H1 (cell line): ENCODE data around the gene GNA12. TPM values are rescaled to one million over a fixed set of nuclear protein-coding genes. Genes with fewer than 3 reads are reported as not detected.

ENCODE experiments used
- CTCF ChIA-PET: fragments of 300-600 bp; sonication (Branson Sonifier 250); formaldehyde crosslinking; loops from one replicate; lab custom pipeline; 2021; ENCODE audit not compliant: partially characterized antibody; lab: Charles Lee
- POLR2A ChIA-PET: fragments of 300-600 bp; sonication (Branson Sonifier 250); formaldehyde crosslinking; loops from one replicate; lab custom pipeline; 2021; ENCODE audit warnings: inconsistent platforms; ENCODE audit not compliant: partially characterized antibody; lab: Charles Lee
- DNase-seq, 2 experiments: peaks; one replicate each; pipeline versions ENCODE4 v3.0.0 to v3.0.0-alpha.2; 2010 to 2022; ENCODE audit warnings: low spot score in 2 of 2, low read depth in 1 of 2, mixed read lengths in 1 of 2
- FAIRE-seq: peaks from 2 replicates; lab custom pipeline; 2011; peaks lifted over from hg19 to GRCh38; lab: Jason Lieb, UNC
- H2AFZ ChIP-seq: 2 replicates; pipeline ENCODE4 v1.8.1; 2012; ENCODE audit warnings: low read length, inconsistent platforms
- H2AK5ac ChIP-seq: 2 replicates; pipeline ENCODE4 v1.6.1; 2013; ENCODE audit warnings: low read depth, low read length
- H2BK120ac ChIP-seq: replicated peaks from 2 replicates; pipeline ENCODE3; 2013; ENCODE audit warnings: low read depth, low read length, inconsistent platforms
- H2BK12ac ChIP-seq: 2 replicates; pipeline ENCODE4 v1.6.1; 2013; ENCODE audit warnings: low read depth, low read length
- H2BK15ac ChIP-seq: 2 replicates; pipeline ENCODE4 v1.6.1; 2013; ENCODE audit warnings: low read length
- H2BK20ac ChIP-seq: 2 replicates; pipeline ENCODE4 v1.6.1; 2013; ENCODE audit warnings: low read length
- H2BK5ac ChIP-seq: 2 replicates; pipeline ENCODE4 v1.6.1; 2013; ENCODE audit warnings: low read depth, low read length
- H3K14ac ChIP-seq: 2 replicates; pipeline ENCODE4 v1.6.1; 2013; ENCODE audit warnings: inconsistent platforms; ENCODE audit not compliant: insufficient read length
- H3K18ac ChIP-seq: 2 replicates; pipeline ENCODE4 v1.6.1; 2013; ENCODE audit warnings: low read length; ENCODE audit errors: extremely low read depth
- H3K23ac ChIP-seq: 2 replicates; pipeline ENCODE4 v1.6.1; 2013; ENCODE audit warnings: inconsistent platforms; ENCODE audit not compliant: insufficient read length
- H3K23me2 ChIP-seq: 2 replicates; pipeline ENCODE4 v1.6.1; 2013; ENCODE audit warnings: low read depth, low read length
- H3K27ac ChIP-seq: 2 replicates; pipeline ENCODE4 v1.6.1; 2011; ENCODE audit warnings: low read depth, low read length, inconsistent platforms
- H3K27me3 ChIP-seq, 4 experiments: replicated peaks in 1 of 4; 1 replicate in 1 of 4; 2 replicates in 3 of 4; pipeline versions ENCODE4 v1.6.1 to v1.8.1; 2011 to 2013; ENCODE audit warnings: low read length in 3 of 4, mild to moderate bottlenecking in 3 of 4, inconsistent platforms in 2 of 4, mixed read lengths in 2 of 4, moderate library complexity in 1 of 4; ENCODE audit not compliant: control insufficient read depth in 3 of 4, insufficient read depth in 3 of 4; ENCODE audit errors: extremely low read depth in 1 of 4
- H3K36me3 ChIP-seq, 4 experiments: 2 replicates each; pipeline versions ENCODE4 v1.6.1 to v1.8.1; 2011 to 2013; ENCODE audit warnings: mild to moderate bottlenecking in 4 of 4, low read length in 3 of 4, moderate library complexity in 2 of 4, control low read depth in 1 of 4, inconsistent platforms in 1 of 4; ENCODE audit not compliant: insufficient read depth in 4 of 4, control insufficient read depth in 2 of 4
- H3K4ac ChIP-seq: replicated peaks from 2 replicates; pipeline ENCODE3; 2013; ENCODE audit warnings: low read length, low read depth, mixed read lengths, inconsistent platforms; ENCODE audit not compliant: insufficient read length
- H3K4me1 ChIP-seq, 4 experiments: replicated peaks in 1 of 4; 1 replicate in 1 of 4; 2 replicates in 3 of 4; pipeline versions ENCODE4 v1.6.1 to v1.8.1; 2011 to 2013; ENCODE audit warnings: low read length in 3 of 4, inconsistent platforms in 2 of 4, mixed read lengths in 1 of 4; ENCODE audit not compliant: insufficient read depth in 4 of 4, control insufficient read depth in 3 of 4
- H3K4me2 ChIP-seq, 2 experiments: 2 replicates each; pipeline versions ENCODE4 v1.6.1 to v1.8.1; 2011 to 2013; ENCODE audit warnings: low read depth in 2 of 2, low read length in 2 of 2, control low read depth in 1 of 2, inconsistent platforms in 1 of 2, mild to moderate bottlenecking in 1 of 2; ENCODE audit not compliant: insufficient read depth in 1 of 2
- H3K4me3 ChIP-seq, 4 experiments: fragments of 200-600, 300-600 bp in 1 of 4; sonication (generic), shearing (Covaris generic), sonication (Bioruptor Twin) in 1 of 4; 2 replicates each; pipeline versions ENCODE4 v1.5.1 to v1.8.1; 2011 to 2016; ENCODE audit warnings: low read length in 4 of 4, low read depth in 3 of 4, control low read depth in 2 of 4, inconsistent platforms in 2 of 4, mild to moderate bottlenecking in 2 of 4, mixed read lengths in 1 of 4, moderate library complexity in 1 of 4; ENCODE audit not compliant: insufficient read depth in 2 of 4; ENCODE audit errors: extremely low read depth in 1 of 4
- H3K56ac ChIP-seq: replicated peaks from 2 replicates; pipeline ENCODE3; 2013; ENCODE audit warnings: low read depth, mild to moderate bottlenecking, mixed read lengths, low read length, inconsistent platforms; ENCODE audit not compliant: insufficient read length
- H3K79me1 ChIP-seq: 2 replicates; pipeline ENCODE4 v1.6.1; 2013; ENCODE audit warnings: low read depth, low read length, control low read depth
- H3K79me2 ChIP-seq, 2 experiments: 2 replicates each; pipeline versions ENCODE4 v1.6.1 to v1.8.1; 2012 to 2013; ENCODE audit warnings: low read length in 2 of 2, mild to moderate bottlenecking in 2 of 2, inconsistent platforms in 1 of 2; ENCODE audit not compliant: insufficient read depth in 2 of 2, control insufficient read depth in 1 of 2
- H3K9ac ChIP-seq, 4 experiments: replicated peaks in 1 of 4; 1 replicate in 1 of 4; 2 replicates in 3 of 4; pipeline versions ENCODE4 v1.6.1 to v1.8.1; 2011 to 2013; ENCODE audit warnings: low read depth in 3 of 4, low read length in 3 of 4, control low read depth in 2 of 4, mild to moderate bottlenecking in 2 of 4, moderate library complexity in 2 of 4, inconsistent platforms in 1 of 4; ENCODE audit errors: extremely low read depth in 1 of 4
- H3K9me3 ChIP-seq, 2 experiments: 2 replicates each; pipeline versions ENCODE4 v1.6.1 to v1.8.1; 2012 to 2013; ENCODE audit warnings: mild to moderate bottlenecking in 2 of 2, moderate library complexity in 2 of 2, control low read depth in 1 of 2, inconsistent platforms in 1 of 2, low read depth in 1 of 2, low read length in 1 of 2, mixed read lengths in 1 of 2; ENCODE audit not compliant: insufficient read depth in 2 of 2
- H4K20me1 ChIP-seq, 2 experiments: replicated peaks in 1 of 2; 2 replicates each; pipeline versions ENCODE3 to v1.8.1; 2011 to 2013; ENCODE audit warnings: inconsistent platforms in 2 of 2, low read length in 2 of 2, mild to moderate bottlenecking in 1 of 2; ENCODE audit not compliant: insufficient read depth in 2 of 2, control insufficient read depth in 1 of 2
- H4K5ac ChIP-seq: 2 replicates; pipeline ENCODE4 v1.6.1; 2013; ENCODE audit warnings: low read length, low read depth, mixed read lengths, inconsistent platforms; ENCODE audit not compliant: insufficient read length
- H4K8ac ChIP-seq: 2 replicates; pipeline ENCODE4 v1.8.0; 2013; ENCODE audit warnings: mild to moderate bottlenecking, moderate library complexity, low read length, inconsistent platforms; ENCODE audit not compliant: insufficient read depth; ENCODE audit errors: extremely low read depth
- H4K91ac ChIP-seq: replicated peaks from 2 replicates; pipeline ENCODE3; 2013; ENCODE audit warnings: low read length, mixed read lengths, inconsistent platforms; ENCODE audit not compliant: insufficient read length
- CBX8 ChIP-seq: fragments of 300-800, 300-1000 bp; sonication (generic); IDR thresholded peaks from 2 replicates; pipeline ENCODE4 v1.7.1; 2016; ENCODE audit warnings: low read depth, low read length, borderline replicate concordance
- EGR1 ChIP-seq: IDR thresholded peaks from 2 replicates; pipeline ENCODE4 v1.6.1; 2011; ENCODE audit warnings: low read depth, low read length, borderline replicate concordance
- KDM1A ChIP-seq: fragments of 200-600, 300-600 bp; sonication (generic); IDR thresholded peaks from 2 replicates; pipeline ENCODE4 v1.7.1; 2016; ENCODE audit warnings: mild to moderate bottlenecking, low read length, borderline replicate concordance
- NRF1 ChIP-seq: IDR thresholded peaks from 2 replicates; pipeline ENCODE4 v1.6.1; 2011; ENCODE audit warnings: mild to moderate bottlenecking, low read depth, low read length, improper control_type of control experiment
- POU5F1 ChIP-seq: IDR thresholded peaks from 2 replicates; pipeline ENCODE4 v1.6.1; 2011; ENCODE audit warnings: low read depth, mild to moderate bottlenecking, low read length, moderate library complexity
- RBBP5 ChIP-seq: IDR thresholded peaks from 2 replicates; pipeline ENCODE4 v1.7.1; 2012; ENCODE audit warnings: low read depth, mild to moderate bottlenecking, inconsistent platforms, low read length, moderate library complexity, borderline replicate concordance
- RNF2 ChIP-seq: fragments of 200-900, 300-1000 bp; sonication (generic); IDR thresholded peaks from 2 replicates; pipeline ENCODE4 v1.7.1; 2016; ENCODE audit warnings: borderline replicate concordance, low read depth, mild to moderate bottlenecking, antibody characterized with exemption, low read length; ENCODE audit not compliant: poor library complexity, severe bottlenecking; ENCODE audit errors: missing control alignments
- RXRA ChIP-seq: IDR thresholded peaks from 2 replicates; pipeline ENCODE4 v1.6.1; 2011; ENCODE audit warnings: low read depth, mild to moderate bottlenecking, low read length, moderate library complexity; ENCODE audit not compliant: insufficient read depth
- SIRT6 ChIP-seq: IDR thresholded peaks from one replicate; pipeline ENCODE4 v1.7.1; 2012; ENCODE audit warnings: low read length, inconsistent platforms
- SUZ12 ChIP-seq: fragments of 200-600 bp; sonication (generic); IDR thresholded peaks from 2 replicates; pipeline ENCODE4 v1.6.1; 2012; ENCODE audit warnings: mild to moderate bottlenecking, inconsistent platforms, low read length, moderate library complexity, mixed read lengths
- TBP ChIP-seq: IDR thresholded peaks from 2 replicates; pipeline ENCODE4 v1.6.1; 2011; ENCODE audit warnings: low read depth, low read length, improper control_type of control experiment
- USF2 ChIP-seq: IDR thresholded peaks from 2 replicates; pipeline ENCODE4 v1.6.1; 2011; ENCODE audit warnings: low read length, improper control_type of control experiment
- WGBS, 2 experiments: shearing (Covaris generic) in 1 of 2; methylation state at CpG; one replicate each; pipeline versions ENCODE4 v1.1.6 to v1.1.7; 2013 to 2015; ENCODE audit warnings: low lambda C conversion rate in 2 of 2, mixed read lengths in 2 of 2, inconsistent platforms in 1 of 2, low coverage in 1 of 2, missing lambda C conversion rate in 1 of 2; ENCODE audit not compliant: insufficient replicate concordance in 2 of 2, insufficient coverage in 1 of 2, insufficient read length in 1 of 2; ENCODE audit errors: extremely low coverage in 1 of 2, missing lambda C conversion rate in 1 of 2; 5-methylcytosine and 5-hydroxymethylcytosine counted together
- polyA plus RNA-seq, 7 experiments: library from polyadenylated mRNA; depleted of rRNA in 3 of 7; stranded (reverse) in 5 of 7; unstranded in 2 of 7; fragments of >200 nt in 5 of 7; fragments of 200-250 nt in 2 of 7; gene quantifications; 1 replicate in 5 of 7; 2 replicates in 1 of 7; 4 replicates in 1 of 7; pipeline versions ENCODE4 v1.2.1 to v1.2.3, GENCODE V29; 2011 to 2013; ENCODE audit warnings: missing spikeins in 2 of 7, mixed read lengths in 2 of 7
- total RNA-seq: library from RNA; stranded (reverse); fragmentation: NEBNext Ultra II Directional; extraction: Animal tissue kit (Norgen Biotek cat#: 25700); gene quantifications from 2 replicates; pipeline ENCODE4 v1.2.1, GENCODE V29; 2021

Gene GNA12
- total and polyA plus RNA-seq, 2 of the 8 experiments (the other 6 are each of a cell fraction or from before 2014, with no cell fraction given): 96.5 to 109 TPM

GRCh38 chr7:2757361-2757903, 86.7 kb downstream of the GNA12 start:
- Histone ChIP-seq H2BK5ac (0 out of 2 replicates have a peak overlapping the region, but pooled peaks have one; percentile 28), H4K8ac (no peak overlapping the region), H2AK5ac (no peak overlapping the region), H3K27ac (no peak overlapping the region), H3K4me3 (no peak overlapping the region), H3K4me2 (no peak overlapping the region), H3K9me3 (no peaks in the 10 kb centered on the region), H3K23ac (no peak overlapping the region), H3K79me1 (peaks cover 10% of the 10 kb centered on the region; the same call in 1 of the 2 replicates), H3K14ac (no peak overlapping the region), H4K91ac (no peak overlapping the region), H4K20me1 (peaks cover 0 to 6% of the 10 kb centered on the region in 2 experiments), H4K5ac (no peak overlapping the region), H3K18ac (no peak overlapping the region), H2BK120ac (no peak overlapping the region), H3K9ac (no peak overlapping the region), H3K23me2 (no peaks in the 10 kb centered on the region; the same call in 1 of the 2 replicates), H2BK12ac (no peak overlapping the region), H3K56ac (no peak overlapping the region), H3K4me1 (peaks cover 0 to 7% (median 3%) of the 10 kb centered on the region in 4 experiments; a peak in 5 of 7 replicates), H2BK15ac (no peak overlapping the region), H3K4ac (no peak overlapping the region), H2AFZ (no peak overlapping the region), H3K27me3 (no peaks in the 10 kb centered on the region), H2BK20ac (no peak overlapping the region), H3K79me2 (peaks cover 2 to 77% of the 10 kb centered on the region in 2 experiments; a peak in 2 of 4 replicates), H3K36me3 (0 out of 8 replicates have a peak, but pooled peaks cover 0 to 2% (median 0%) of the 10 kb centered on the region in 4 experiments)
- ChIA-PET POLR2A (no interaction called here), CTCF (interaction anchor here (0.7 to 1.8 kb wide), 8 partner anchors 13 to 661 kb away, joined by 3 to 7 read pairs (median 4); no protein-coding TSS in a partner anchor)
- FAIRE-seq: no peak
- 96% methylated on average over 11 of the region's 11 CpGs; no CpG with 5 or more reads in 1 of the 2 experiments for WGBS, 2 experiments
- DNase-seq: peak in 1 of 2 experiments; percentile 30
- TF ChIP-seq RNF2 (no peak), NRF1 (no peak), RXRA (no peak), USF2 (no peak), RBBP5 (no peak), EGR1 (no peak), POU5F1 (no peak), KDM1A (no peak), SUZ12 (no peak), CBX8 (no peak), TBP (no peak), SIRT6 (no peak)
